ENCODE measurements around the gene STH.
"Not testable (repeated sequence)": the region's sequence is repeated elsewhere in the genome, so short reads cannot be mapped to it uniquely, and the experiment has no call there.

STH gene

DNA sequence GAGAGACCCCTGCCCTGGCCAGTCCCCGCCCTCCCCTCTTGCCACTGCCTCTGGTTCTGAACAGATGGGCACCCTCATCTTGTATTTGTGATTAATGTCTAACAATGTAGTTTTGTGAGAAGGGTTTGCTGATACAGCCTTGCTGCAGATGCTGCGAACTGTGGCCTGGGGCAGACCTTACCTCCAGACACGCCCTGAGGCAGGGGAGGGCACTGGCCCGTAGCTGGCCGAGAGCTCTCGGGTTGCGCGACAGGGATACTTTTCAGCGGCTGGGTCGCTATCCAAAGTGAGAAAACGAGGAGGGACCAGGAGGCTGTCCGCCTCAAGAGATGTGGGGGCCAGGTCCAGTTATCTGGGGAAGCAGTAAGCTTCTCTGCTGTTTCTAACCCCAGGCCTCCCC is 21.9 kb downstream of the STH start:
- DNase-seq (ENCODE audit: low spot score): no peak
- TF ChIP-seq, protein P1, sequence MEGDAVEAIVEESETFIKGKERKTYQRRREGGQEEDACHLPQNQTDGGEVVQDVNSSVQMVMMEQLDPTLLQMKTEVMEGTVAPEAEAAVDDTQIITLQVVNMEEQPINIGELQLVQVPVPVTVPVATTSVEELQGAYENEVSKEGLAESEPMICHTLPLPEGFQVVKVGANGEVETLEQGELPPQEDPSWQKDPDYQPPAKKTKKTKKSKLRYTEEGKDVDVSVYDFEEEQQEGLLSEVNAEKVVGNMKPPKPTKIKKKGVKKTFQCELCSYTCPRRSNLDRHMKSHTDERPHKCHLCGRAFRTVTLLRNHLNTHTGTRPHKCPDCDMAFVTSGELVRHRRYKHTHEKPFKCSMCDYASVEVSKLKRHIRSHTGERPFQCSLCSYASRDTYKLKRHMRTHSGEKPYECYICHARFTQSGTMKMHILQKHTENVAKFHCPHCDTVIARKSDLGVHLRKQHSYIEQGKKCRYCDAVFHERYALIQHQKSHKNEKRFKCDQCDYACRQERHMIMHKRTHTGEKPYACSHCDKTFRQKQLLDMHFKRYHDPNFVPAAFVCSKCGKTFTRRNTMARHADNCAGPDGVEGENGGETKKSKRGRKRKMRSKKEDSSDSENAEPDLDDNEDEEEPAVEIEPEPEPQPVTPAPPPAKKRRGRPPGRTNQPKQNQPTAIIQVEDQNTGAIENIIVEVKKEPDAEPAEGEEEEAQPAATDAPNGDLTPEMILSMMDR (IDR thresholded peaks at IDR 0.05; ENCODE audit: borderline replicate concordance, control extremely low read depth, extremely low read depth, insufficient read depth, missing control alignments): no peak
- in situ Hi-C loops (cut with MboI; ENCODE audit: low sequenced_read_pairs, unreplicated experiment): no loop called here

DNA sequence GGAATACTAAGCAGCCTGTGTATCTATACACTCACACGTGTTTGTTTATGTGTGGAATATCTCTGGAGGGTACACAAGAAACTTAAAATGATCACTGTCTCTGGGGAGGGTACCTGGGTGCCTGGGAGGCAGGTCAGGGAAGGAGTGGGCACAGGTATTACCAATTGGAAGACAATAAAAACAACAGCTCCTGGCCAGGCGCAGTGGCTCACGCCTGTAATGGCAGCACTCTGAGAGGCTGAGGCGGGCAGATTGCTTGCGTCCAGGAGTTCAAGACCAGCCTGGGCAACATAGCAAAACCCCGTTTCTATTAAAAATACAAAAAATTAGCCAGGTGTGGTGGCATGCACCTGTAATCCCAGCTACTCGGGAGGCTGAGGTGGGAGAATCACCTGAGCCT is 24.3 kb downstream of the STH start:
- in situ Hi-C loops (cut with MboI; ENCODE audit: low sequenced_read_pairs, unreplicated experiment); DNase-seq (ENCODE audit: low spot score): not testable (repeated sequence)

DNA sequence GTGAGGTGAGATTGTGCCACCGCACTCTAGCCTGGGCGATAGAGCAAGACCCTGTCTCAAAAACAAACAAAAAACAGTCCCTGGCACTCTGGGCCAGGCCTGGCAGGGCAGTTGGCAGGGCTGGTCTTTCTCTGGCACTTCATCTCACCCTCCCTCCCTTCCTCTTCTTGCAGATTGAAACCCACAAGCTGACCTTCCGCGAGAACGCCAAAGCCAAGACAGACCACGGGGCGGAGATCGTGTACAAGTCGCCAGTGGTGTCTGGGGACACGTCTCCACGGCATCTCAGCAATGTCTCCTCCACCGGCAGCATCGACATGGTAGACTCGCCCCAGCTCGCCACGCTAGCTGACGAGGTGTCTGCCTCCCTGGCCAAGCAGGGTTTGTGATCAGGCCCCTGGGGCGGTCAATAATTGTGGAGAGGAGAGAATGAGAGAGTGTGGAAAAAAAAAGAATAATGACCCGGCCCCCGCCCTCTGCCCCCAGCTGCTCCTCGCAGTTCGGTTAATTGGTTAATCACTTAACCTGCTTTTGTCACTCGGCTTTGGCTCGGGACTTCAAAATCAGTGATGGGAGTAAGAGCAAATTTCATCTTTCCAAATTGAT is 24.8 kb downstream of the STH start:
- DNase-seq (ENCODE audit: low spot score): no peak
- TF ChIP-seq, protein P1 (IDR thresholded peaks at IDR 0.05; ENCODE audit: borderline replicate concordance, control extremely low read depth, extremely low read depth, insufficient read depth, missing control alignments): no peak
- in situ Hi-C loops (cut with MboI; ENCODE audit: low sequenced_read_pairs, unreplicated experiment): no loop called here

DNA sequence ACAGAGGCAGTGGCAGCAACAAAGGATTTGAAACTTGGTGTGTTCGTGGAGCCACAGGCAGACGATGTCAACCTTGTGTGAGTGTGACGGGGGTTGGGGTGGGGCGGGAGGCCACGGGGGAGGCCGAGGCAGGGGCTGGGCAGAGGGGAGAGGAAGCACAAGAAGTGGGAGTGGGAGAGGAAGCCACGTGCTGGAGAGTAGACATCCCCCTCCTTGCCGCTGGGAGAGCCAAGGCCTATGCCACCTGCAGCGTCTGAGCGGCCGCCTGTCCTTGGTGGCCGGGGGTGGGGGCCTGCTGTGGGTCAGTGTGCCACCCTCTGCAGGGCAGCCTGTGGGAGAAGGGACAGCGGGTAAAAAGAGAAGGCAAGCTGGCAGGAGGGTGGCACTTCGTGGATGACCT is 25.5 kb downstream of the STH start:
- TF ChIP-seq, protein P1 (IDR thresholded peaks at IDR 0.05; ENCODE audit: borderline replicate concordance, control extremely low read depth, extremely low read depth, insufficient read depth, missing control alignments): no peak
- in situ Hi-C loops (cut with MboI; ENCODE audit: low sequenced_read_pairs, unreplicated experiment): no loop called here
- DNase-seq (ENCODE audit: low spot score): no peak

DNA sequence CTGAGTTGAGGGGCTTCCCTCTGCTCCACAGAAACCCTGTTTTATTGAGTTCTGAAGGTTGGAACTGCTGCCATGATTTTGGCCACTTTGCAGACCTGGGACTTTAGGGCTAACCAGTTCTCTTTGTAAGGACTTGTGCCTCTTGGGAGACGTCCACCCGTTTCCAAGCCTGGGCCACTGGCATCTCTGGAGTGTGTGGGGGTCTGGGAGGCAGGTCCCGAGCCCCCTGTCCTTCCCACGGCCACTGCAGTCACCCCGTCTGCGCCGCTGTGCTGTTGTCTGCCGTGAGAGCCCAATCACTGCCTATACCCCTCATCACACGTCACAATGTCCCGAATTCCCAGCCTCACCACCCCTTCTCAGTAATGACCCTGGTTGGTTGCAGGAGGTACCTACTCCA is 26.0 kb downstream of the STH start:
- DNase-seq (ENCODE audit: low spot score): no peak
- TF ChIP-seq, protein P1 (IDR thresholded peaks at IDR 0.05; ENCODE audit: borderline replicate concordance, control extremely low read depth, extremely low read depth, insufficient read depth, missing control alignments): no peak
- in situ Hi-C loops (cut with MboI; ENCODE audit: low sequenced_read_pairs, unreplicated experiment): no loop called here

DNA sequence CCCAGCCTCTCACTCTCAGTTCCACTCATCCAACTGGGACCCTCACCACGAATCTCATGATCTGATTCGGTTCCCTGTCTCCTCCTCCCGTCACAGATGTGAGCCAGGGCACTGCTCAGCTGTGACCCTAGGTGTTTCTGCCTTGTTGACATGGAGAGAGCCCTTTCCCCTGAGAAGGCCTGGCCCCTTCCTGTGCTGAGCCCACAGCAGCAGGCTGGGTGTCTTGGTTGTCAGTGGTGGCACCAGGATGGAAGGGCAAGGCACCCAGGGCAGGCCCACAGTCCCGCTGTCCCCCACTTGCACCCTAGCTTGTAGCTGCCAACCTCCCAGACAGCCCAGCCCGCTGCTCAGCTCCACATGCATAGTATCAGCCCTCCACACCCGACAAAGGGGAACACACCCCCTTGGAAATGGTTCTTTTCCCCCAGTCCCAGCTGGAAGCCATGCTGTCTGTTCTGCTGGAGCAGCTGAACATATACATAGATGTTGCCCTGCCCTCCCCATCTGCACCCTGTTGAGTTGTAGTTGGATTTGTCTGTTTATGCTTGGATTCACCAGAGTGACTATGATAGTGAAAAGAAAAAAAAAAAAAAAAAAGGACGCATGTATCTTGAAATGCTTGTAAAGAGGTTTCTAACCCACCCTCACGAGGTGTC is 26.6 kb downstream of the STH start:
- in situ Hi-C loops (cut with MboI; ENCODE audit: low sequenced_read_pairs, unreplicated experiment): no loop called here
- no peak for DNase-seq (ENCODE audit: low spot score)

More for the DNA sequence above, 26.6 kb downstream of the STH start:
- TF ChIP-seq, protein P1 (IDR thresholded peaks at IDR 0.05; ENCODE audit: borderline replicate concordance, control extremely low read depth, extremely low read depth, insufficient read depth, missing control alignments): no peak

Data from GM13976 (cell line).